Astrocyte of the cerebellum (primary cell): ENCODE measurements around the gene ANKRD37.

Experiments
- DNase-seq: peaks from one replicate; pipeline ENCODE4 v3.0.0-alpha.2; 2011; ENCODE audit warnings: low read depth
- H3K4me3 ChIP-seq: 2 replicates; pipeline ENCODE4 v1.5.1; 2011; ENCODE audit warnings: mild to moderate bottlenecking, low read depth, low read length, moderate library complexity
- CTCF ChIP-seq: IDR thresholded peaks from 2 replicates; pipeline ENCODE4 v1.5.1; 2012; ENCODE audit warnings: low read length, low read depth, moderate library complexity, mild to moderate bottlenecking; ENCODE audit errors: missing control alignments
- in situ Hi-C: cut with HindIII; loops from 2 replicates; pipeline ENCODE4 v1.10.0; 2017; ENCODE audit warnings: low sequenced_read_pairs

Gene ANKRD37

GRCh38 chr4:185384061-185384460, 12.6 kb upstream of the ANKRD37 start:
- H3K4me3 ChIP-seq: no peak overlapping the region
- no peak for DNase-seq
- in situ Hi-C loops: no loop called here
- no peak for TF ChIP-seq CTCF

- no peak overlapping the region for H3K4me3 ChIP-seq
- in situ Hi-C loops: no loop called here
- TF ChIP-seq CTCF: no peak
- DNase-seq: no peak
These were observed 11.7 kb upstream of the ANKRD37 start for GRCh38 chr4:185384930-185385331.

- in situ Hi-C loops: no loop called here
- TF ChIP-seq CTCF: no peak
- no peak overlapping the region for H3K4me3 ChIP-seq
- DNase-seq: no peak
These were observed 8.7 kb upstream of the ANKRD37 start for GRCh38 chr4:185387957-185388356.

- no peak for TF ChIP-seq CTCF
- in situ Hi-C loops: no loop called here
- no peak overlapping the region for H3K4me3 ChIP-seq
- DNase-seq: no peak
These were observed 5.7 kb upstream of the ANKRD37 start for GRCh38 chr4:185390941-185391340.

GRCh38 chr4:185392156-185392555, 4.5 kb upstream of the ANKRD37 start:
- TF ChIP-seq CTCF: no peak
- DNase-seq: no peak
- in situ Hi-C loops: no loop called here
- H3K4me3 ChIP-seq: no peak overlapping the region

- in situ Hi-C loops: loop anchor here (5.0 kb wide), 1 partner anchor 37 kb away; no protein-coding TSS in a partner anchor
- DNase-seq: no peak
- no peak for TF ChIP-seq CTCF
- no peak overlapping the region for H3K4me3 ChIP-seq
These were observed 1.9 kb upstream of the ANKRD37 start for GRCh38 chr4:185394568-185395237.
